Keratinocyte (primary cell): Measurements from ENCODE around the gene GLCE. TPM values are rescaled to one million over a fixed set of nuclear protein-coding genes. Genes with fewer than 3 reads are reported as not detected.

Experiments used
- DNase-seq: peaks from one replicate; pipeline ENCODE4 v3.0.0-alpha.2; 2011; ENCODE audit warnings: low read depth, missing footprints, low spot score
- FAIRE-seq: peaks from 2 replicates; lab custom pipeline; 2011; peaks lifted over from hg19 to GRCh38; lab: Jason Lieb, UNC
- H2AFZ ChIP-seq: 2 replicates; pipeline ENCODE4 v1.6.0; 2012; ENCODE audit warnings: low read length, control low read depth, inconsistent platforms; ENCODE audit not compliant: control insufficient read depth
- H3K27ac ChIP-seq: 2 replicates; pipeline ENCODE4 v1.5.1; 2011; ENCODE audit warnings: low read length; ENCODE audit not compliant: control insufficient read depth, insufficient read depth
- H3K27me3 ChIP-seq: 3 replicates; pipeline ENCODE4 v1.6.0; 2011; ENCODE audit warnings: low read length; ENCODE audit not compliant: control insufficient read depth, insufficient read depth; ENCODE audit errors: extremely low read depth
- H3K36me3 ChIP-seq, 2 experiments: 2 replicates in 1 of 2; 3 replicates in 1 of 2; pipeline ENCODE4 v1.5.1; 2011; ENCODE audit warnings: low read length in 2 of 2, mild to moderate bottlenecking in 1 of 2; ENCODE audit not compliant: control insufficient read depth in 2 of 2, insufficient read depth in 2 of 2; ENCODE audit errors: extremely low read depth in 1 of 2
- H3K4me1 ChIP-seq: 3 replicates; pipeline ENCODE4 v1.5.1; 2011; ENCODE audit warnings: low read length; ENCODE audit not compliant: control insufficient read depth, insufficient read depth; ENCODE audit errors: extremely low read depth
- H3K4me2 ChIP-seq: 3 replicates; pipeline ENCODE4 v1.6.0; 2011; ENCODE audit warnings: low read depth, low read length; ENCODE audit not compliant: control insufficient read depth, insufficient read depth; ENCODE audit errors: extremely low read depth
- H3K4me3 ChIP-seq, 3 experiments: fragments of 200-600 bp in 1 of 3; sonication (generic) in 1 of 3; 2 replicates in 2 of 3; 3 replicates in 1 of 3; pipeline ENCODE4 v1.5.1; 2011 to 2016; ENCODE audit warnings: low read length in 3 of 3, mild to moderate bottlenecking in 3 of 3, control low read depth in 2 of 3, inconsistent platforms in 1 of 3, low read depth in 1 of 3, mixed read lengths in 1 of 3, mixed run types in 1 of 3, moderate library complexity in 1 of 3; ENCODE audit not compliant: control insufficient read depth in 2 of 3, insufficient read depth in 2 of 3; ENCODE audit errors: extremely low read depth in 1 of 3
- H3K79me2 ChIP-seq: 2 replicates; pipeline ENCODE4 v1.6.0; 2012; ENCODE audit warnings: low read length; ENCODE audit not compliant: control insufficient read depth, insufficient read depth
- H3K9ac ChIP-seq: 3 replicates; pipeline ENCODE4 v1.6.0; 2011; ENCODE audit warnings: low read length; ENCODE audit not compliant: control insufficient read depth, insufficient read depth; ENCODE audit errors: extremely low read depth
- H3K9me1 ChIP-seq: 3 replicates; pipeline ENCODE4 v1.6.0; 2011; ENCODE audit warnings: low read length; ENCODE audit not compliant: control insufficient read depth, insufficient read depth; ENCODE audit errors: extremely low read depth
- H3K9me3 ChIP-seq: 2 replicates; pipeline ENCODE4 v1.5.1; 2012; ENCODE audit warnings: low read depth, low read length; ENCODE audit not compliant: control insufficient read depth
- H4K20me1 ChIP-seq: 3 replicates; pipeline ENCODE4 v1.6.0; 2011; ENCODE audit warnings: low read length; ENCODE audit not compliant: control insufficient read depth, insufficient read depth; ENCODE audit errors: extremely low read depth
- CTCF ChIP-seq, 3 experiments: IDR thresholded peaks in 1 of 3; conservative IDR thresholded peaks in 1 of 3; optimal IDR thresholded peaks in 1 of 3; 2 replicates in 2 of 3; 3 replicates in 1 of 3; pipeline versions ENCODE3 to v1.5.1; 2011; ENCODE audit warnings: low read length in 3 of 3, mild to moderate bottlenecking in 3 of 3, moderate library complexity in 2 of 3, control low read depth in 1 of 3, inconsistent platforms in 1 of 3; ENCODE audit not compliant: insufficient read depth in 2 of 3; ENCODE audit errors: extremely low read depth in 1 of 3
- EZH2 ChIP-seq: IDR thresholded peaks from one replicate; pipeline ENCODE4 v1.6.1; 2012; ENCODE audit warnings: inconsistent platforms, mild to moderate bottlenecking, low read length, moderate library complexity
- dilution Hi-C: fragments of 300-500 bp; cut with MboI; formaldehyde crosslinking; loops from one replicate; pipeline ENCODE4 v1.7.0; 2020; ENCODE audit warnings: low sequenced_read_pairs; ENCODE audit not compliant: extremely low pct_ligation_motif_present
- polyA plus RNA-seq, 5 experiments: library from polyadenylated mRNA; depleted of rRNA in 3 of 5; stranded (reverse) in 3 of 5; stranded (forward) in 1 of 5; unstranded in 1 of 5; fragments of >200 nt; gene quantifications; 1 replicate in 1 of 5; 2 replicates in 3 of 5; 3 replicates in 1 of 5; pipeline versions ENCODE4 v1.2.1 to v1.2.3, GENCODE V29; 2011 to 2012; ENCODE audit warnings: missing spikeins in 2 of 5, low read depth in 1 of 5, low replicate concordance in 1 of 5

GLCE gene
- polyA plus RNA-seq, 1 donor (not counting 4 experiments of a cell fraction or from before 2014, with no cell fraction given): 16.3 TPM

- Histone ChIP-seq H3K4me3 (no peak overlapping the region), H3K36me3 (no peaks in the 10 kb centered on the region), H2AFZ (no peak overlapping the region), H3K9me3 (no peaks in the 10 kb centered on the region), H3K4me1 (no peaks in the 10 kb centered on the region), H4K20me1 (no peaks in the 10 kb centered on the region), H3K27me3 (peaks cover 3% of the 10 kb centered on the region), H3K27ac (no peak overlapping the region), H3K4me2 (no peak overlapping the region), H3K9ac (no peak overlapping the region), H3K79me2 (no peaks in the 10 kb centered on the region), H3K9me1 (no peaks in the 10 kb centered on the region)
- TF ChIP-seq CTCF (optimal IDR thresholded peaks at IDR 0.05 in 1 of 3, IDR thresholded peaks at IDR 0.05 in 1 of 3, conservative IDR thresholded peaks at IDR 0.05 in 1 of 3; ENCODE audit: extremely low read depth in 1 of 3, insufficient read depth in 2 of 3, low read length in 3 of 3) (no peak), EZH2 (no peak)
- DNase-seq (no peak), FAIRE-seq (no peak)
- dilution Hi-C loops: no loop called here
These were observed 112.5 kb downstream of the GLCE start for GRCh38 chr15:69272891-69273290.

- Histone ChIP-seq H3K27ac (no peak overlapping the region), H3K9ac (no peak overlapping the region), H3K4me3 (no peak overlapping the region), H3K4me2 (no peak overlapping the region), H3K79me2 (no peaks in the 10 kb centered on the region), H3K4me1 (no peaks in the 10 kb centered on the region), H3K36me3 (no peaks in the 10 kb centered on the region), H3K9me1 (no peaks in the 10 kb centered on the region), H2AFZ (no peak overlapping the region), H4K20me1 (no peaks in the 10 kb centered on the region), H3K27me3 (peaks cover 9% of the 10 kb centered on the region), H3K9me3 (no peaks in the 10 kb centered on the region)
- no peak for TF ChIP-seq CTCF (optimal IDR thresholded peaks at IDR 0.05 in 1 of 3, IDR thresholded peaks at IDR 0.05 in 1 of 3, conservative IDR thresholded peaks at IDR 0.05 in 1 of 3; ENCODE audit: extremely low read depth in 1 of 3, insufficient read depth in 2 of 3, low read length in 3 of 3)
- no peak for TF ChIP-seq EZH2
- DNase-seq (no peak), FAIRE-seq (no peak)
- dilution Hi-C loops: no loop called here
These were observed 114.7 kb downstream of the GLCE start for GRCh38 chr15:69275074-69275670.
